Panc1 (cell line): ENCODE results near the gene RAB3GAP2. TPM values are rescaled to one million over a fixed set of nuclear protein-coding genes. Genes with fewer than 3 reads are reported as not detected.
"Not testable (repeated sequence)": the region's sequence is repeated elsewhere in the genome, so short reads cannot be mapped to it uniquely, and the experiment has no call there.

Experiments used
- ATAC-seq: fragments of 200-7000 bp; cut with Tn5 transposase; 2 replicates; pipeline ENCODE4 v1.9.1; 2020; ENCODE audit warnings: mild to moderate bottlenecking, moderate library complexity
- BruUV-seq: library from RNA; stranded (reverse); fragments of 400-500 nt; replicated peaks from 2 replicates; lab custom pipeline; 2021; lab: Mats Ljungman, UMichigan
- CTCF ChIA-PET: fragments of 300-600 bp; sonication (Branson Sonifier 250); formaldehyde crosslinking; loops from one replicate; lab custom pipeline; 2022; ENCODE audit warnings: antibody characterized with exemption; lab: Charles Lee
- POLR2A ChIA-PET: fragments of 300-600 bp; sonication (Branson Sonifier 250); formaldehyde crosslinking; loops from one replicate; lab custom pipeline; 2022; ENCODE audit warnings: antibody characterized with exemption; lab: Charles Lee
- DNase-seq: peaks from one replicate; pipeline ENCODE4 v3.0.0-alpha.2; 2010; ENCODE audit warnings: low read depth, low spot score
- H3K27ac ChIP-seq: 2 replicates; pipeline ENCODE4 v1.5.1; 2011; ENCODE audit warnings: mild to moderate bottlenecking, low read length, inconsistent platforms
- H3K27me3 ChIP-seq: fragments of 200-500 bp; sonication (Bioruptor generic); 2 replicates; pipeline ENCODE4 v1.6.0; 2014; ENCODE audit warnings: low read length, inconsistent platforms; ENCODE audit not compliant: control insufficient read depth, insufficient read depth
- H3K36me3 ChIP-seq: fragments of 200-500 bp; sonication (Bioruptor generic); 2 replicates; pipeline ENCODE4 v1.5.1; 2014; ENCODE audit warnings: inconsistent platforms, mild to moderate bottlenecking, low read length, moderate library complexity; ENCODE audit not compliant: control insufficient read depth, insufficient read depth
- H3K4me1 ChIP-seq: 2 replicates; pipeline ENCODE4 v1.5.1; 2011; ENCODE audit warnings: inconsistent platforms, mild to moderate bottlenecking, low read length, moderate library complexity; ENCODE audit not compliant: control insufficient read depth, insufficient read depth
- H3K4me3 ChIP-seq, 2 experiments: 2 replicates each; pipeline ENCODE4 v1.5.1; 2011 to 2012; ENCODE audit warnings: low read depth in 2 of 2, low read length in 2 of 2, mild to moderate bottlenecking in 2 of 2, inconsistent platforms in 1 of 2, moderate library complexity in 1 of 2
- H3K9me3 ChIP-seq: fragments of 200-500 bp; sonication (Bioruptor generic); 2 replicates; pipeline ENCODE4 v1.5.1; 2014; ENCODE audit warnings: low read depth, mild to moderate bottlenecking, inconsistent platforms, low read length, moderate library complexity; ENCODE audit not compliant: control insufficient read depth, insufficient read depth
- CTCF ChIP-seq: fragments of 450-650 bp; IDR thresholded peaks from 2 replicates; pipeline ENCODE4 v1.5.1; 2017; ENCODE audit warnings: mild to moderate bottlenecking
- POLR2AphosphoS5 ChIP-seq: IDR thresholded peaks from 2 replicates; pipeline ENCODE4 v1.6.1; 2012; ENCODE audit warnings: mild to moderate bottlenecking, low read depth, low read length, moderate library complexity
- REST ChIP-seq, 2 experiments: IDR thresholded peaks; 2 replicates each; pipeline ENCODE4 v1.6.1; 2011 to 2012; ENCODE audit warnings: low read depth in 2 of 2, control low read depth in 1 of 2, low read length in 1 of 2, mild to moderate bottlenecking in 1 of 2, moderate library complexity in 1 of 2; ENCODE audit not compliant: insufficient read depth in 1 of 2
- SIN3A ChIP-seq: IDR thresholded peaks from 2 replicates; pipeline ENCODE4 v1.6.1; 2012; ENCODE audit warnings: low read depth, mild to moderate bottlenecking, low read length, moderate library complexity, borderline replicate concordance; ENCODE audit not compliant: insufficient read depth
- TCF7L2 ChIP-seq: IDR thresholded peaks from 2 replicates; pipeline ENCODE4 v1.6.1; 2011; ENCODE audit warnings: mild to moderate bottlenecking, low read depth, low read length, inconsistent platforms
- in situ Hi-C: cut with HindIII; loops from 2 replicates; pipeline ENCODE4 v1.10.0; 2016; ENCODE audit warnings: low sequenced_read_pairs, low pct_unique_long_range_greater_than_20kb
- intact Hi-C: fragments of 100-400 bp; cut with micrococcal nuclease; formaldehyde crosslinking; loops from one replicate; pipeline ENCODE4 v1.10.0; 2022; ENCODE audit not compliant: unreplicated experiment
- total RNA-seq: library from RNA; stranded (reverse); gene quantifications from one replicate; pipeline ENCODE4 v1.2.1, GENCODE V29; 2021; ENCODE audit not compliant: unreplicated experiment

The RAB3GAP2 gene
- total RNA-seq, 1 experiment from 2014 or later = 39.0 TPM

GRCh38 chr1:220219865-220220698, 52.2 kb downstream of the RAB3GAP2 start:
- Histone ChIP-seq H3K4me3 (no peak overlapping the region), H3K27me3 (no peaks in the 10 kb centered on the region), H3K36me3 (no peaks in the 10 kb centered on the region), H3K27ac (no peak overlapping the region), H3K9me3 (no peaks in the 10 kb centered on the region), H3K4me1 (no peaks in the 10 kb centered on the region)
- ATAC-seq (no peak), DNase-seq (no peak)
- in situ Hi-C loops = no loop called here
- TF ChIP-seq SIN3A = no peak
- TF ChIP-seq REST (IDR thresholded peaks at IDR 0.05; ENCODE audit: insufficient read depth in 1 of 2, low read depth in 2 of 2, low read length in 1 of 2) = no peak
- TF ChIP-seq POLR2AphosphoS5 = no peak
- intact Hi-C loops = no loop called here
- no TSS peak for BruUV-seq
- ChIA-PET POLR2A (no interaction called here), CTCF (interaction anchor here (1.6 kb wide), 1 partner anchor 513 kb away, joined by 5 read pairs; no protein-coding TSS in a partner anchor)

- in situ Hi-C loops = no loop called here
- DNase-seq (no peak), ATAC-seq (no peak)
- Histone ChIP-seq H3K4me3 (no peak overlapping the region), H3K27ac (no peak overlapping the region), H3K27me3 (no peaks in the 10 kb centered on the region), H3K4me1 (no peaks in the 10 kb centered on the region), H3K36me3 (no peaks in the 10 kb centered on the region), H3K9me3 (no peaks in the 10 kb centered on the region)
- BruUV-seq = no TSS peak
- ChIA-PET POLR2A (no interaction called here), CTCF (interaction anchor here (0.7 to 1.6 kb wide), 5 partner anchors 53 to 933 kb away, joined by 3 to 6 read pairs (median 4); partner anchors contain the start of gene RAB3GAP2)
- TF ChIP-seq SIN3A = no peak
- no peak for TF ChIP-seq POLR2AphosphoS5
- TF ChIP-seq TCF7L2 = no peak
- intact Hi-C loops = no loop called here
Observed at GRCh38 chr1:220219136-220219442, 53.2 kb downstream of the RAB3GAP2 start.

- H3K9me3 ChIP-seq, H3K27me3 ChIP-seq, intact Hi-C loops, H3K4me1 ChIP-seq, BruUV-seq, in situ Hi-C loops, H3K4me3 ChIP-seq, H3K27ac ChIP-seq, POLR2A ChIA-PET, H3K36me3 ChIP-seq: not testable (repeated sequence)
- CTCF ChIA-PET = interaction anchor here (0.7 to 1.6 kb wide), 5 partner anchors 53 to 932 kb away, joined by 3 to 6 read pairs (median 4); partner anchors contain the start of gene RAB3GAP2
- DNase-seq (peak; percentile 35), ATAC-seq (peak; percentile 89)
- peak; percentile 77 for TF ChIP-seq CTCF
Observed at GRCh38 chr1:220218397-220219135, 53.7 kb downstream of the RAB3GAP2 start.
